Neutrophil (primary cell): ENCODE measurements around the gene TMCC3.

Source experiments
- H3K27ac ChIP-seq: fragments of 200-600 bp; sonication (generic); 2 replicates; pipeline ENCODE4 v1.5.1; 2016; ENCODE audit warnings: mild to moderate bottlenecking, moderate library complexity
- H3K27me3 ChIP-seq: fragments of 200-600 bp; sonication (generic); 2 replicates; pipeline ENCODE4 v1.6.0; 2016; ENCODE audit warnings: mild to moderate bottlenecking
- H3K36me3 ChIP-seq: fragments of 200-600 bp; sonication (generic); 2 replicates; pipeline ENCODE4 v1.5.1; 2017
- H3K4me1 ChIP-seq, 2 experiments: fragments of 200-600 bp in 1 of 2; sonication (generic) in 1 of 2; 1 replicate in 1 of 2; 2 replicates in 1 of 2; pipeline versions ENCODE4 v1.5.1 to v1.6.1; 2013 to 2016; ENCODE audit warnings: low read depth in 1 of 2, low read length in 1 of 2, mild to moderate bottlenecking in 1 of 2, moderate library complexity in 1 of 2; ENCODE audit not compliant: control insufficient read depth in 1 of 2, insufficient read depth in 1 of 2
- H3K4me3 ChIP-seq, 2 experiments: fragments of 200-600 bp in 1 of 2; sonication (generic) in 1 of 2; 1 replicate in 1 of 2; 2 replicates in 1 of 2; pipeline ENCODE4 v1.5.1; 2013 to 2016; ENCODE audit warnings: low read depth in 1 of 2, low read length in 1 of 2, mild to moderate bottlenecking in 1 of 2, moderate library complexity in 1 of 2
- H3K9me3 ChIP-seq: fragments of 200-600 bp; sonication (generic); 2 replicates; pipeline ENCODE4 v1.5.1; 2016
- TF ChIP-seq, protein P1 (sequence below): fragments of 200-600 bp; sonication (generic); IDR thresholded peaks from 2 replicates; pipeline ENCODE4 v1.5.1; 2016; ENCODE audit warnings: antibody characterized with exemption

Gene TMCC3

GRCh38 chr12:94535510-94535921 lies 114.8 kb downstream of the TMCC3 start:
- Histone ChIP-seq H3K36me3 (no peaks in the 10 kb centered on the region), H3K27ac (no peak overlapping the region), H3K27me3 (no peaks in the 10 kb centered on the region), H3K9me3 (no peaks in the 10 kb centered on the region), H3K4me3 (no peak overlapping the region), H3K4me1 (no peaks in the 10 kb centered on the region)
- TF ChIP-seq, protein P1, sequence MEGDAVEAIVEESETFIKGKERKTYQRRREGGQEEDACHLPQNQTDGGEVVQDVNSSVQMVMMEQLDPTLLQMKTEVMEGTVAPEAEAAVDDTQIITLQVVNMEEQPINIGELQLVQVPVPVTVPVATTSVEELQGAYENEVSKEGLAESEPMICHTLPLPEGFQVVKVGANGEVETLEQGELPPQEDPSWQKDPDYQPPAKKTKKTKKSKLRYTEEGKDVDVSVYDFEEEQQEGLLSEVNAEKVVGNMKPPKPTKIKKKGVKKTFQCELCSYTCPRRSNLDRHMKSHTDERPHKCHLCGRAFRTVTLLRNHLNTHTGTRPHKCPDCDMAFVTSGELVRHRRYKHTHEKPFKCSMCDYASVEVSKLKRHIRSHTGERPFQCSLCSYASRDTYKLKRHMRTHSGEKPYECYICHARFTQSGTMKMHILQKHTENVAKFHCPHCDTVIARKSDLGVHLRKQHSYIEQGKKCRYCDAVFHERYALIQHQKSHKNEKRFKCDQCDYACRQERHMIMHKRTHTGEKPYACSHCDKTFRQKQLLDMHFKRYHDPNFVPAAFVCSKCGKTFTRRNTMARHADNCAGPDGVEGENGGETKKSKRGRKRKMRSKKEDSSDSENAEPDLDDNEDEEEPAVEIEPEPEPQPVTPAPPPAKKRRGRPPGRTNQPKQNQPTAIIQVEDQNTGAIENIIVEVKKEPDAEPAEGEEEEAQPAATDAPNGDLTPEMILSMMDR, result no peak

DNA sequence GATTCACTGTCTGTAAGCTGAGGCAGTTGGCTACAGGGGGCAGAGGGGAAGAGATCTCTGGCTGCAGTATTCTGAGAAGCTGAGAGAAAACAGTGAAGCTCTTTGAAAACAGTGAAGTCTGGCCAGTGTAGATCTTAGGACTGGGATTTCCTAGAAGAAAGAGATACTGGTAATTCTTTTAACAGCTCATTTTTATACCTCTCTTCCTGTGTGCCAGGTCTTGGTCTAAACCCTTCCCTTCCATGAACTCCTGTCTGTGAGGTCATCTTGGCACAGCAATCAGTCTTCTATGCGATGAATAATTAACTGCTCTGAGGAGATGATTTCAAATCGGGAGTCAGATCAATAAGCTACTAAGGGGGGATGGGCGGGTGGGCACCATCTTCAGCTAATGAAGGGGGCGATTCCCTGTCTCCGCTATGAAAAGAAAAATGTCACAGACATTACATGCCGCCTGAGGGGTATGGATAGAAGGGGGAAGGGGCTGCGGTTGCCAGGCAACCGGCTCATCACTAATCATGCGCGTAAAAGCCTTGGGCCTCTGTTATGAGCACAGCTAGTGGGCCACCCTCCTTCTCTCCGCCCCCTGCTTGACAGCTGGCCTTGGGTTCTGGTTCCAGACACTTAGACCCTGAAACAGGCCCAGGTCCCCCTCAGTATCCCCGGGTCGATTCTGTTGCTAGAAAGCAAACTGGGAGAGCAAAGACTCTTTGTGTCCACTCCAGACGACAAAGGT lies 115.4 kb downstream of the TMCC3 start:
- Histone ChIP-seq H3K36me3 (no peaks in the 10 kb centered on the region), H3K4me1 (no peaks in the 10 kb centered on the region), H3K27me3 (no peaks in the 10 kb centered on the region), H3K4me3 (no peak overlapping the region), H3K27ac (no peak overlapping the region), H3K9me3 (no peaks in the 10 kb centered on the region)
- TF ChIP-seq, protein P1, result no peak

DNA sequence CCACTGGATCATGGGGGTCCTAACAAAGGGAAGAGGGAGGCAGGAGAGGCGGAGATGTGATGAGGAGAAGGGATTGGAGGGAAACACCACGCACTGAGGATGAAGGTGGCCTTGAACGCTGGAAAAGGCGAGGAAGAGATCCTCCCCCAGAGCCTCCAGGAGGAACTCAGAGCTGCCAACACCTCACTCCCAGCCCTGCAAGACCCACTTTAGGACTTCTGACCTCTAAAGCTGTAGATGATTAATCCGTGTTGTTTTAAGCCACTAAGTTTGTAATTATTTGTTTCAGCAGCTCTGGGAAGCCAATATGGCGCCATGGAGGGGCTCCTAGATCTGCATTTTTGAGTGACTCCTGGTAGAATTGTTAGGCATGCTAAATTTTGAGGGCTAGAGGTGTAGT lies 116.1 kb downstream of the TMCC3 start:
- H3K36me3 ChIP-seq, result no peaks in the 10 kb centered on the region
- no peaks in the 10 kb centered on the region for H3K4me1 ChIP-seq
- no peaks in the 10 kb centered on the region for H3K27me3 ChIP-seq
- no peaks in the 10 kb centered on the region for H3K9me3 ChIP-seq
- no peak overlapping the region for H3K27ac ChIP-seq
- H3K4me3 ChIP-seq, result no peak overlapping the region
- TF ChIP-seq, protein P1, result no peak

GRCh38 chr12:94532490-94533422 lies 117.6 kb downstream of the TMCC3 start:
- Histone ChIP-seq H3K27ac (no peak overlapping the region), H3K9me3 (no peaks in the 10 kb centered on the region), H3K4me1 (no peaks in the 10 kb centered on the region), H3K27me3 (no peaks in the 10 kb centered on the region), H3K36me3 (no peaks in the 10 kb centered on the region), H3K4me3 (no peak overlapping the region)
- TF ChIP-seq, protein P1, result peak; percentile 45

- no peaks in the 10 kb centered on the region for H3K27me3 ChIP-seq
- H3K9me3 ChIP-seq, result no peaks in the 10 kb centered on the region
- H3K4me1 ChIP-seq, result no peaks in the 10 kb centered on the region
- no peak overlapping the region for H3K27ac ChIP-seq
- H3K4me3 ChIP-seq, result no peak overlapping the region
- H3K36me3 ChIP-seq, result no peaks in the 10 kb centered on the region
- TF ChIP-seq, protein P1, result no peak
These were observed 119.1 kb downstream of the TMCC3 start for GRCh38 chr12:94531196-94531720.
